GM08714 (cell line): ENCODE measurements around the gene NCAPG2.

Experiments used
- H3K4me3 ChIP-seq: fragments of 200-500 bp; sonication (Bioruptor generic); 2 replicates; pipeline ENCODE4 v1.5.1; 2014; ENCODE audit warnings: mild to moderate bottlenecking, low read length, inconsistent platforms
- ZNF274 ChIP-seq: IDR thresholded peaks from 2 replicates; pipeline ENCODE4 v1.6.1; 2012; ENCODE audit warnings: mild to moderate bottlenecking, low read depth, low read length

The NCAPG2 gene

GRCh38 chr7:158623241-158623640 is 81.4 kb downstream of the NCAPG2 start:
- no peak for TF ChIP-seq ZNF274

DNA sequence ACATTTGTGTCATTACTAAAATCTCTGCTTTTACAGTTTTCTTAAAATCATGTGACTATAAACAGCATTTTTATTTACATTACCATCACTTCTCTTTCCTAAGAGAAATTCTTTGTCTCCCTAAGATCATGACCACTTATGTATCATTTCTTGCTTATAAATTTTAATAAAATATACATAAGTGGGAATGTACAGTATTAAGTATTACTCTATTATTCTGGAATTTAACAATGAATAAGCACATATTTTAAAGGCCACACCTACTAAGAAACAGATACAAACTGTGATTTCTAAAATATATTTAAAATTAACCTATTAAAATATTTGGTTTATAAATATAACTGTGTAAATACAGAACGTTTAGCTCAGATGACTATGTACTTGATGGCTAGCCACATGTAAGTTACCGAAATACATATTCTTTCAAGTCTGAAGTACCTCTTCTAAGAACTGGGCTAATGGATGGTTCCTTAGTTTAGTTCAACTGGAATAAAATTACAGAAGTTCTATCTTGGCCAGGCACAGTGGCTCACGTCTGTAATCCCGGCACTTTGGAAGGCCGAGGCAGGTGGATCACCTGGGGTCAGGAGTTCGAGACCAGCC is 83.7 kb downstream of the NCAPG2 start:
- no peak for TF ChIP-seq ZNF274
- H3K4me3 ChIP-seq, result no peak overlapping the region

More at GRCh38 chr7:158623241-158623640, 81.4 kb downstream of the NCAPG2 start:
- no peak overlapping the region for H3K4me3 ChIP-seq

GRCh38 chr7:158620418-158620817 is 84.2 kb downstream of the NCAPG2 start:
- TF ChIP-seq ZNF274, result no peak
- no peak overlapping the region for H3K4me3 ChIP-seq

GRCh38 chr7:158618745-158619140 is 85.9 kb downstream of the NCAPG2 start:
- H3K4me3 ChIP-seq, result no peak overlapping the region
- TF ChIP-seq ZNF274, result no peak

DNA sequence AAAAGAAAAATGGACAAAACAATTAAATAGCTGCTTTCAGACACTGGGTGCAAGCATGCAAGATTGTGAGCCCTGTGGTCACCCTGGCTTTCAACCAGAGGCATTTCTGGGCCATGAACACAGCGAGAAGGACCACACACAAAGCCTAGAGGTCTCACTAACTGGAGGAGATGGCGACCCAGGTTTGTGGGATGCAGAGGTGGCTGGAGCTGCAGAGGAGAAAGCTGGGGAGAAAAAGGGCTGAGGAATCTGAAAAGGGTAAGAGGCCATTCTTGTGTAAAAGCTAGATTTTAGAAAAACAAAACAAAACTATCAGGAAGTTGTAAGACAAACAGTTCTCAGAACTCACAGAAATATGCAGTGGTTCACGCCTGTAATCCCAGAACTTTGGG is 86.9 kb downstream of the NCAPG2 start:
- TF ChIP-seq ZNF274, result no peak
- no peak overlapping the region for H3K4me3 ChIP-seq

GRCh38 chr7:158616050-158616449 is 88.6 kb downstream of the NCAPG2 start:
- no peak for TF ChIP-seq ZNF274
- H3K4me3 ChIP-seq, result no peak overlapping the region

DNA sequence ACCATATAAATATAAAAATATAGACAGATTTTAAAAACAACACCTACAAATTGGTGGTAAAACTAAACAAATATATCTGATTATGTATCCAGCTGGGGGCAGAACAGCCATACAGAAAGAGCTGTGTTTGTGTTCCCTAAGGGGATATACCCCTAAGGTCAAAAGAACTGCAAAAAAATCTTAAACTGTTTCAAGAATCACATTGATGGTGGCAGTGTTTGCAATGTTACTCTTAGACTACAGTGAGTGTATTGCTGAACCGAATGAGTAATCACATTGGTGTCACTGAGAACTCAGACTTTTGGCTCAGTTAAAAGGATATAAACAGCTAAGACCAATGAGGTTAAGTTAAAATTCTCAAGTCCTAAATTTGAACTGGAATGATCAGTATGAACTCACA is 89.9 kb downstream of the NCAPG2 start:
- H3K4me3 ChIP-seq, result no peak overlapping the region
- TF ChIP-seq ZNF274, result no peak

GRCh38 chr7:158613481-158613880 is 91.1 kb downstream of the NCAPG2 start:
- TF ChIP-seq ZNF274, result no peak
- no peak overlapping the region for H3K4me3 ChIP-seq

GRCh38 chr7:158612546-158612945 is 92.1 kb downstream of the NCAPG2 start:
- H3K4me3 ChIP-seq, result no peak overlapping the region
- TF ChIP-seq ZNF274, result no peak

GRCh38 chr7:158611541-158611940 is 93.1 kb downstream of the NCAPG2 start:
- TF ChIP-seq ZNF274, result no peak
- no peak overlapping the region for H3K4me3 ChIP-seq

DNA sequence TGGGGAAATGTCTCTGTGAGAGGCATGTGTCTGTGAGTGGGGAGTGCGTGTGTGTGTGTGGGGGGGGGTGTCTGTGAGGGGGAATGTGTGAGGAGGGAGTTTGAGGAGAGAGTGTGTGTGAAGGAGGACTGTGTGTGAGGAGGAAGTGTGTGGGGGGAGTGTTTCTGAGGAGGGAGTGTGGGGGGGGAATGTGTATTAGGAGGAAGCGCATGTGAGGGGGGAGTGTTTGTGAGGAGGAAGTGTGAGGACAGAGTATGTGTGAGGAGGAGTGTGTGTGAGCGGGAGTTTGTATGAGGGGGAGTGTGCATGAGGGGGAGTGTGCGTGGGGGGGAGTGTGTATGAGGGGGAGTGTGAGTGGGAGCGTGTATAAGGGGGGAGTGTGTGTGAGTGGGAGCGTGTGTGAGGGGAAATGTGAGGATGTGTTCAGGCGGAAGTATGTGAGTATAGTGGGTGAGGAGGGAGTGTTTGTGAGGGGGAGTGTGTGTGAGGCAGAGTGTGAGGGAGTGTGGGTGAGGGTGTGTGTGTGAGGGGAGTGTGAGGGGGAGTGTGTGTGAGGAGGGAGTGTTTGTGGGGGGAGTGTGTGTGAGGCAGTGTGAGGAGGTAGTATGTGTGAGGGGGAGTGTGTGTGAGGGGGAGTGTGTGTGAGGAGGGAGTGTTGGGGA is 95.2 kb downstream of the NCAPG2 start:
- TF ChIP-seq ZNF274, result no peak
- no peak overlapping the region for H3K4me3 ChIP-seq

- TF ChIP-seq ZNF274, result no peak
- no peak overlapping the region for H3K4me3 ChIP-seq
These were observed 97.0 kb downstream of the NCAPG2 start for GRCh38 chr7:158607563-158607962.

DNA sequence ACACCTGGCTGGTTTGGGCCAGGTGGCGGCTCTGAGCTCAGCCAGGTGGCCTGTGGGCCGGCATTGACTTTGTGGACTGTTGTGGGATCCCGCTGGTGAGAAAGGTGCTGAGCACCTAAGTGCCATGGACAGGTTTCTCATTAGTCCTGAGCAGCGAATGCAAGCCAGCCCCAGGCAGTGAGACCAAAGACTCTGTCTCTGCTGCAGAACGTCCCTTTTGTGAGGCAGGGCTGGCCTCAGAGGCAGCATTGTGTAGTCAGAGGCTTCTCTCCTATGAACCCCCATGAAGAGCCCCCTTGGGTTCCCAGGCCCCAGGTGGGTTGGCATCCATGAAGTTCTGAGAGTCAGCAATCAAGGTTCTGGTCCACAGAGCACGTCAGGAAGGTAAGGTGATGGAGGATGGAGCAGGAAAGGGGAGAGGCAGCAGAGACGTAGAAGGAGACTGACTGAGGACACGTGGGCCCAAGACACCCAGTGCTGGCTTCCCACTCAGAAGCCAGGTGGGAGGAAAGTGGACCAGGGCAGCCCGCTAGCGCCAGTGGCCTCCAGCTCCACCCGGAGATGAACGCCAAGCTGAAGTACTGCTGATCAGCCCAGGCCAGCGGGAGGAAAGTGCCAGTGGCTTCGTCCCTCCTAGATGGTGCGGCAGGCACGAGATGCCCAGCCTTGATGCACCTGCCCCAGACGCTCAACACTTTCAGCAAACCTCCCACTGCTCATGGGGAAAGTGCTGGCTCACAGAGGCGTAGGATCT is 97.8 kb downstream of the NCAPG2 start:
- no peak overlapping the region for H3K4me3 ChIP-seq
- TF ChIP-seq ZNF274, result no peak

GRCh38 chr7:158606129-158606528 is 98.5 kb downstream of the NCAPG2 start:
- TF ChIP-seq ZNF274, result no peak
- H3K4me3 ChIP-seq, result no peak overlapping the region
